ENCODE measurements around the gene CPXM2.

Gene CPXM2

DNA sequence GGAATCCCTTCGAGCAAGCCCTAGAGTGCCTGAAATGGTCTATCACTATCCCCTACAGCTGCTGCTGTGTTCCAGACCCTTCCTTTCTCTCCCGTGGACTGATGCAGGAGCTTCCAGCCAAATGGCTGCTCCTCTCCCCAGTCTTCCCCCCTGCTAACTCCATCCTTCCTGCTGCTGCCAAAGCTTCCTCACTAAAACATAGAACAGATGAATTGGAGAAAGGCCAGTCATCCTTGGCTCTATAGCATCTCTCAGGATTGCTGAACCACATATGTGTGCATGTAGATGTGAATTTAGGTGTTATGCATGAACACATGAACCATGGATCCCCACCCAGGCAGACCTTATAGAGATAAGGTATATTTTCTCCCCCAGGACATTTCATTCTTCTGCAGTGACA is 164.8 kb downstream of the CPXM2 start:
- DNase-seq: no peak

DNA sequence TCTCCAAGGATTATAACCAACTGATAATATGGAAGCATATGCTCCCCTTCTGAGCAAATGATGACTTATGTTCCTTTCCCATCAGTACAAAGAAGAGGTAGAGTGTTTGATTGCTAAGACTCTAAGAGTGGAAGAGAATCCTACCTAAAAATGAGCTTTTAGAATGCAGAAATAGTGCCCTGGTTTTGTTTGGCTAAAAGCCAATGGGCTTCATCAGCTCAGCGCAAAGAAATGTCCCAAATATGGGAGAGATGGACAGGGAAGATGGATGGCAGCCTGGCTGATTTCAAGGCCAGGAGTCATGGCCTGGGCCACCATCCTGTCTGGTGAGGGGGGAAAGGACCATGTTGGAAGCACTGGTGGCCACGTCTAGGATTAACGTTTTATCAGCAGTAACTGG is 165.2 kb downstream of the CPXM2 start:
- no peak for DNase-seq

DNA sequence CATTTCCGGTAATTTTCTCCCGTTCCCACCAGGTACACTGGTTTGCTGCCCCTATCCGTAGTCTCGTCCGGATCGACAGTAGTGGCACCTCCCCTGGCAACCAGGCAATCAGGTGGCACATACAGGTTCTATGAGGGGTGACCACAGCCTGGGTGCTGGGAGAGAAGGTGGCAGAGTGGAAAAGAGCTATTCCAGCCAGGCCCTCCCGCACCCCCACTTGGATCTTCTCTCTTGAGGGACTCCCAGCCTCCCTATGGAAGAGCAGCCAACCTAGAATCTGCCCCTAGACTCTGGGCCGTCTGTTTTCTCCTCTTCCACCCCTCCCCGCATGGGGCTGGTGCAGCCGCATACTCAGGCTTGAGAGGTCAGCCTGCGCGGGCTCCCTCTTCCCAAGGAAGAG is 166.9 kb downstream of the CPXM2 start:
- DNase-seq: no peak

DNA sequence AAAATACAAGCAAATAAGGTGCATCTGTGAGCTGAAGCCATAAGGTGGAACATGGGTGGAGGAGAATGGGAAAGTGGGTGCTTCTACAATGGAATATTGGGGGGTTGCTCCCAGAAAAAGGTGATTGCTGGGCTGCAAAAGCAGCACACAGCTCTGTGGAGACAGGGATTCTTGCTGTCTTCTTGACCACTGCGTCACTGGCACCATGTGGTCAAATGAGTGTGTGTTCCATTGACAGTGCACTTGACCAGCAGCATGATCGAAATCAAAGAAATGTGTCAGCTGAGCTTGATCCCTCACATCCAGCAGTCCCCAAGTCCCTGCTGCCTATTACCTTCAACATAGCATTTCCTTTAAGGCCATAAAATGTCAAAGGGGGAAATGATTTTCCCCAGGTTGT is 169.3 kb downstream of the CPXM2 start:
- DNase-seq: no peak

DNA sequence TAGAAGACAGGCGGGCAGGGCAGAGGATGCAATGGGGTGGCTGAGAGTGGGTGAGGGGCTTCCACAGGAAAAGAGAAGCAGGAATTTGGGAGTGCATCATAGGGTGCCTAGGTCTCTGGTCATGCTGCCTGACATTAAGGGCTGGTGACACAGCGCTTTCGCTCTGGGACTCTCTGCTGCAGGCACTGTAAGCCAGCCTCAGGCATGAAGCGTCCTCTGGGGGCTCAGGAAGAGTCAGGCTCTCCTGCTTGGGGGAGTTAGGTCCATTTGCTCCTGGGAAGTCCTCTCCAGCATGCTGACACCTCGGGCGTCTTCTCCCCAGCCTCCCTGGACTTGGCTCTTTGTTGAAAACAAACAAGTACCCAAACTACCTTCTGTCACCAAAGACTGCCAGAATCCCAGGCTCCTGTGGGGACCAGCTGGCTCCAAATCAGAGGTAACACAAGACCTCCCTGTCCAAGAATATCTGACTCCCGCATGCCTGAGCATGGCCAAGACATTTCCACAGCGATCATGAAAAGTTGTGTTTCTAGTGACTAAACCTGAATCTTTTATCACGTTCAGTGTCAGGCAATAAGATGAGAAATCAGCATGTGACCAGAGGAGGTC is 170.1 kb downstream of the CPXM2 start:
- DNase-seq: no peak

DNA sequence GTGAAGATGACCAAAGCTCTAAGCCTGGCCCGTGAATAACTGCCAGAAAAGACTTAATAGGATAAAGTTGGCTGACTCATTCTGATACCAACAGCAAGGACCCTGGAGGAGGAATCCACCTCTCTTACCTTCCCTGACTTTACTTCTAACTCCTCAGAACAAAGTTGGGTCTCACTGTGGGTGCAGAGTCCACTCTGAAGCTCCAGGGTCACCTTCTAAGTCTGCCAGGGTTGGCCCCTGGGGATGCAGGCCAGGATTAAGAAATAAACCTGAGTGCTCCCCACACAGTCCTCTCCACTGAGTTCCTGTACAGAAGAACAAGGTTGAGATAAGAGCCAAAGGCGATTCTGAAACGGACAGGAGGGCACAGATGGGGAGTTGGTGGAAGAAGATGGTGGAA is 171.1 kb downstream of the CPXM2 start:
- DNase-seq: no peak

DNA sequence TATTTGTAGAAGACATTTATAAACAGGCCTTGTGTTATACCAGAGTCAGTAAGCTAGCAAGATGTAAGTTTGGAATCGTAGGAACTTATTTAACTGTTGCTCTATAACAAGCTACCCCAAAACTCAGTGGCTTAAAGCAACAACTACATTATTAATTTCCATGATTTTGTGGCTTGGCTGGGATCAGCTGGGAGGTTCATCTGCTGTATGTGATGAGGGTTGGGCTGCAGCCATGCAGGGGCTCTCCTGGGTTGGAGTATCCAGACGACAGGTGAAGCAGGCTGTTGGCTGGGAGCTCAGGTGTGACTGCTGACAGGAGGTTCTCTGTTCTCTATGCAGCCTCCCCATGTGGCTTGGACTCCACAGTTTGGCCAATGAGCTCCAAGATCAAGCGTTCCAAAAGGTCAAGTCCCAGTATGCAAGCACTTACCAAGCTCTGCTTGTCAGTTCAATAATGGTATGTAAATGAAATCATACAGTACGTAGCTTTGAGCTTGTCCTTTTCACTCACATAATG is 173.0 kb downstream of the CPXM2 start:
- DNase-seq: no peak

DNA sequence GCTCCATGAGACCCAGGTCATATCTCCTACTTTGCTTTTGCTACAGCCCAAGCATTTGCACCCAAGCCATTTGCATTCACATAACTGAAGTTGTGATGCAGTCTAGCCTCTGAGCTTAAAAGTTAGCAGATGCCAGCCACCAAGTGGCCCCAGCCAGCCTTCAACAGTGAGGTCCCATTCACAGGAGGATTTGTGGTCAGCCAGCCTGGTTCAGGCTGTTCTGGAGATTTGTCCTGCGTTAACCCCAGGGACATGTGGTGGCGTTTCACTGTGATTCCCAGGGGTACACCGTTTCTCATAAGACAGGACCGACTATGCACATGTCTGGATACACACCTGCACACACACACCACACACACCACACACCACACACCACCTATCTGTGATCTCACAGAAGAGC is 174.3 kb downstream of the CPXM2 start:
- DNase-seq: no peak

DNA sequence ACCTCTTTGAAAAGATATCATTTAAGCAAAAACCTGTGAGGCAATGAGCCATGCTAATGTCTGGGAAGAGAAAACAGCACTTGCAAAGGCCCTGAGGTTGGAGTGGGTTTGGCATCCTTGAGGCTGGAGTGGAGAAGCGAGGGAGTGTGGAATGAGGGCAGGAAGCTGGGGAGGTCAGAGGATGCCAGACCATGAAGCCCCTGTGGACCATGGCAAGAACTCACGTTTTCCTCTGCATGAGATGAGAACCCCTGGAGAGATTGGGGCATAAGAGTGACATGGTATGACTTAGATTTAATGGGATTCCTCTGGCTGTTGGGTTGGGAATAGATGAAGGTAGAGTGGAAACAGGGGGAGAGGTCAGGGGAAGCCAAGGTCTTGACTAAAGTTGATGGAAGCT is 176.1 kb downstream of the CPXM2 start:
- DNase-seq: no peak

DNA sequence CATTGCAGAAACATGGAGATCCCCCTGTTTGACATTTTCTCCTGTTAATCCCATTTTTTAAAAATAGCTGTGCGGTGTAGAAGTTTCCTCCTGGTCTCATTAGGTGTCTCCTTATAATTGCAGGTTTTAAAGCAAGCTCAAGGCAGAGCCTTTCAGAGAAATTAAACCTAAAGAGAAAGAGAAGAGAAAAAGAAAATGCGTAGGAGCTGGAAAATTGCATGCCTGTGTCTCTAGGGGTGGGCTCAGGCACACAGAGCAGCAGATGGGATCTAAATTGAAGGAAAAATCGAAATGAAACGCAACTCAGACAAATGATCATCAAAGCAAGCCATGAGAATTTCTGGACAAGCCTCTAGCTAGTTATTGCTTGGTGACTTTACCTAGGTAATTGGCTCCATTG is 185.4 kb downstream of the CPXM2 start:
- DNase-seq: no peak

DNA sequence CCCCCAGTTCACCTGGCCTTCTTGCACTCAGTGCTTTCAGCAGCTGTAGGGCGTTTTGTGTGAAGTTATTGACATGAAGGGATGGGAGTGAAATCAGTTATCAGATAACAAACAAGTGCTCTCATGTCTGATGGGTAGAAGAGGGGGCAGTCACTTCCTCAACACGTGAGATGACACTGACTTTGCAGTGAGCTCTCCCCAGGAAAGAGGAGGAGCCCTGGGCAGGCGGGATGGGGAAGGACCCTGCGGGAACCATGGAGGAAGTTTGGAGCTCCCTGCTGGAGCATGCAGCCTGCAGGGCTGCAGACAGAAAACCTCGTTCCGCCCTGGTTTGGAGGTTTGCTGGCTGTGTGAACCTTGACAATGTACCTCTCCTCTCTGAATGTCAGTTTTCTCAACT is 186.8 kb downstream of the CPXM2 start:
- DNase-seq: no peak

DNA sequence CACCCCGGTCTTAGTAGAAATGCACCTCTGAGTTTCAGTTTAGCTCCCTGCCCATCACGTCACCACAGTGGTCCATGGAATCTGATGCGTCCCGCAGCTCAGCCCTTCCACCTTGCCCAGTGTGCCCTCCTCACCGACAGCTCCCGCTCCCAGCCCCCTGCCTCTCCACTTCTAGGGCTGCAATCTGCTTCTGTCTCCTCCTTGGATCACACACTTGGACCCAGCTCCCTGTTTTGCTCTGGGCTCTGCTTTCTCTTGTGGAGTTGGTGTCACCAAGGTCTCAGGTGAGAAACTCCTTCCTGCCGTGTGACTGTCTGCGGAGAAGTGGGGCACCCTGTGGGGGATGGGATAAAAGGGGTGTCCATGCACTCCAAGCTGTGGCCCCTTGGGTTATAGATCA is 187.5 kb downstream of the CPXM2 start:
- DNase-seq: no peak

DNA sequence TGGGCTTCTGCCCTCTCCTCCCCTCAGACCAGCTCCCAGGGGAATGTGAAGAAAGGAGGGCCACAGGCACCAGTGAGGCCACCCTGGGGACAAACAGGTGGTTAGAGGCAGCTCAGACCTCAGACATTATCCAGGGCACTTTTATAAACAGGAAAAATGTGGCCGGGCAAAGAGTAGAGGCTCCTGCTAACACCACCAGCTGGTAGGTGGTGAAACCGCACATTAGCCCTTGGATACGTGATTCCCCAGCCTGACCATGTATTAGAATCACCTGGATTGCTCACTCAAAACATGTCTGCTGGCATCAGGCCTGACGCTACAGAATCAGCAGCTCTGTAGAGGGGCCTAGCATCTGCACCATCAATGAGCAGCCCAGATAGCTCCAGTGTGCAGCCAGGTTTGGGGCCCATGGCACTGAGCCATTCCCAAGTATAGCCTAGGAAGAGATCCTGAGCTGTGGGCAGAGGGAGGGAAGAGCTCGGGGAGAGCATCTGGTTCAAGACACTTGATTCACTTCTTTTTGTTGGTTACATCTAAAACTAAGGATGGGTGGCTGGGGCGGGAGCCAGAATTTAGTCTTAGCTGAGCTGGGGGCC is 188.3 kb downstream of the CPXM2 start:
- DNase-seq: no peak

Data from AML-193 (cell line).